ENCODE measurements around the gene ACVR1C.

GRCh38 chr2:157497638-157498314 lies 130.9 kb downstream of the ACVR1C start:
- TF ChIP-seq CSRNP3 (CRISPR knock-in tag; IDR thresholded peaks at IDR 0.05) = no peak
- no peak for TF ChIP-seq TCF4 (CRISPR knock-in tag; IDR thresholded peaks at IDR 0.05; ENCODE audit: borderline replicate concordance)
- no peak for TF ChIP-seq TSHZ2 (CRISPR knock-in tag; IDR thresholded peaks at IDR 0.05)
- TF ChIP-seq BACH2 (CRISPR knock-in tag; IDR thresholded peaks at IDR 0.05; ENCODE audit: borderline replicate concordance) = no peak
